GM12875 (cell line): ENCODE results near the gene PLEKHA6.
A peak's percentile ranks its signal among the peaks of the same experiment; 100 is the strongest.

Source experiments
- H3K4me3 ChIP-seq: one replicate; pipeline ENCODE4 v1.5.1; 2011; ENCODE audit warnings: low read depth, low read length, control low read depth
- TF ChIP-seq, protein P1 (sequence below): IDR thresholded peaks from 2 replicates; pipeline ENCODE4 v1.5.1; 2011; ENCODE audit warnings: low read depth, mild to moderate bottlenecking, control low read depth, inconsistent platforms, low read length, moderate library complexity, borderline replicate concordance; ENCODE audit not compliant: insufficient read depth

Gene PLEKHA6

GRCh38 chr1:204370176-204370575, 10.4 kb upstream of the PLEKHA6 start:
- TF ChIP-seq, protein P1, sequence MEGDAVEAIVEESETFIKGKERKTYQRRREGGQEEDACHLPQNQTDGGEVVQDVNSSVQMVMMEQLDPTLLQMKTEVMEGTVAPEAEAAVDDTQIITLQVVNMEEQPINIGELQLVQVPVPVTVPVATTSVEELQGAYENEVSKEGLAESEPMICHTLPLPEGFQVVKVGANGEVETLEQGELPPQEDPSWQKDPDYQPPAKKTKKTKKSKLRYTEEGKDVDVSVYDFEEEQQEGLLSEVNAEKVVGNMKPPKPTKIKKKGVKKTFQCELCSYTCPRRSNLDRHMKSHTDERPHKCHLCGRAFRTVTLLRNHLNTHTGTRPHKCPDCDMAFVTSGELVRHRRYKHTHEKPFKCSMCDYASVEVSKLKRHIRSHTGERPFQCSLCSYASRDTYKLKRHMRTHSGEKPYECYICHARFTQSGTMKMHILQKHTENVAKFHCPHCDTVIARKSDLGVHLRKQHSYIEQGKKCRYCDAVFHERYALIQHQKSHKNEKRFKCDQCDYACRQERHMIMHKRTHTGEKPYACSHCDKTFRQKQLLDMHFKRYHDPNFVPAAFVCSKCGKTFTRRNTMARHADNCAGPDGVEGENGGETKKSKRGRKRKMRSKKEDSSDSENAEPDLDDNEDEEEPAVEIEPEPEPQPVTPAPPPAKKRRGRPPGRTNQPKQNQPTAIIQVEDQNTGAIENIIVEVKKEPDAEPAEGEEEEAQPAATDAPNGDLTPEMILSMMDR, result no peak
- no peak overlapping the region for H3K4me3 ChIP-seq

DNA sequence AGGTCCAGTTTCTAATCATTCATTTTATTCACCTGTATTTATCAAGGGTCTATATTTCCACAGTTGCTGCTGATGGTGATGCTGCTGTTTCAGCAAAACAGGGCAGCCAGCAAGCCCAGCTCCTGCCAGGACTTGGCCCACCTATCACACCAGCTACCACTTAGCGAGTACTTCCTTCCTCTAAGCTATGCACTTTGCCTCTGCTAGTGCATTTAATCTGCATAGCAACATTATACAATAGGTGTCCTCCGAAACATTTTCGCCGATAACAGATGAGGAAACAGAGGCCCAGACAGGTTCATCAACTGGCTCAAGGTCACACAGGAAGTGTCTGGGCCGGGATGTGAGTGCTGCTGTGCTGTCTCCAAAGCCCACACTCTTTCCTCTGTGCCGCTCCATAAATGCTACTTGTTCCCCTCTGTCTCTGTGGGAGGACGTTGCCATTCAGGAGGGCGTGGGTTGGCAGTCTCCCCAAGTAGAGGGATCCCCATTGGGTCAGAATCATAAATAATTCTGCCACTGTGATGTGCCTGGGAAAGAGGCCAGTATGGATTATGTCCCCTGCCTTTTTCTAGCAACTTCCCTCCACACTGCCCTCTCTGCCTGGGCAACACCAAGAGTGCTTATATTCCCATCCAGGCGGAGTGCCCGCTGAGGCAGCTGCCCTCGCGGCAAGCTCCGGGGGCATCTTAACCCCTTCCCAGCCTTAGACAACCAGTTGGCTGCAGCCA, 9.4 kb upstream of the PLEKHA6 start:
- TF ChIP-seq, protein P1, result no peak
- no peak overlapping the region for H3K4me3 ChIP-seq

DNA sequence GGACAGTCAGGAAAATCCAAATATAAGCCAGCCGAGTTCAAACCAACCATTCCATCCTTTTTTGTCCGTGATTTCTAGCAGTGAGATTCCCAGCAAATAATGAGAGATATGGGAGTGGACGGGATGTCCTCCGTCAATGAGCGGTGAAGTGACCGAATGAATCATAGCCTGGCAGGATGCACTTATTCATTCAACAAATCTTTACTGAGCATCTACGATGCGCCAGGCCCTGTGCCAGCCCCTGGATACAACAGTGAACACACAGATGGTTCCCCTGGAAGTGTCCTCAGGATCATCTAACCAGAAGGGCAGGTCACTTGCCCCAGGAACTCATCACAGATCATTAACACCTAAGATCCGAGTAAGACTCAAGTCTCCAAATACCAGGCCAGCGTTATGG, 8.2 kb upstream of the PLEKHA6 start:
- TF ChIP-seq, protein P1, result no peak
- H3K4me3 ChIP-seq, result no peak overlapping the region

DNA sequence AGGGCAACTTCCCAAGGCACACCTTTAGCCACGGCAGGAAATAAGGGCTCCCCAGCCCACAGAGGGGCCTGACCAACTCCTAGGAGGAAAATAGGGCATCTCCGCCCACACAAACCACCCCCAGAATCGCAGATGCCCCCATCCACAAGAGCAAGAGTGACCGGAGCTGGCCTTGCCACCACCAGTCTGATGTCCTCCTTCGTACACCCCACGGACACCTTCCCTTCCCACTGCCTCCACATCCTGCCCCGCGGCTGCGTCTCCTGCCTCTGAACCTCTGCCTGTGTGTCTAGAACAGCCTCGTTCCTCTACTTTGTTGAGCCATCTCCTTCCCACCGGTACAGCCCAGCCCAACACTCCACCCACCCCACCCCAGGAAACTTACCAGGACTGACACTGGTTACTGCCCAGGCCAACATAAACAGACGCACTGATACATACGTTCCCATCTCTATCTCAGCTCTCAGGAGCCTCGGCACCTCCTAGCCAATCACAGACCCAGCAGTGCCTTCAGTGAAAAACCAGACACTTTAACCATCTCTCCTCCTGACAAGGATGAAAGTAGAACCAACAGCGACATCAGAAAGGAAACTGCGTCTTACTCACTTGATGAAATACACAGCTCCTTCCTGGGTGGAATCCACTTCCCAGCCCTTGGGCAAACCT, 7.6 kb upstream of the PLEKHA6 start:
- TF ChIP-seq, protein P1, result no peak
- H3K4me3 ChIP-seq, result no peak overlapping the region

GRCh38 chr1:204366759-204367158, 7.0 kb upstream of the PLEKHA6 start:
- TF ChIP-seq, protein P1, result peak; percentile 47; the same call in 1 of the 2 replicates

GRCh38 chr1:204363335-204364114, 3.8 kb upstream of the PLEKHA6 start:
- TF ChIP-seq, protein P1, result peak; percentile 96
- peak overlapping the region; percentile 25 for H3K4me3 ChIP-seq

More at GRCh38 chr1:204366759-204367158, 7.0 kb upstream of the PLEKHA6 start:
- no peak overlapping the region for H3K4me3 ChIP-seq

DNA sequence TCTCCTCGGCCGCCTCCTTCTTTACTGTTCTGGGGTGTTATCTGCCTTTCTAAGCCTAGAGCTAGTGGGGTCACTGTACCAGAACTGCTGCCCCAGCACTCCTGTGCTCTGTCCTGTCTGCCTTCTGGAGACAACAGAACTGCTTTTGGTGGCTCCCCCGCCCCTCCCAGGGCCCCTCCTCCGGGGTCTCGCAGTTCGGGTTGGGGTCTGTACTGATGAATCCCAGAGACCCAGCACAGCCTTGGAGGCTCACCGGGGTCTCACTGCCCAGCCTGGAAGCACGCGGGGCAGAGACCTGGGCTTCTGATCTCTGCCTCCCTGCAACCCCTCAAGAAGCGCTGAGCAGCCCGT, 3.2 kb upstream of the PLEKHA6 start:
- TF ChIP-seq, protein P1, result no peak
- H3K4me3 ChIP-seq, result no peak overlapping the region
